Measurements from ENCODE around the gene TMEM95. TPM values are rescaled to one million over a fixed set of nuclear protein-coding genes. Genes with fewer than 3 reads are reported as not detected.

The TMEM95 gene
- total and polyA plus RNA-seq, 2 of the 8 experiments (the other 6 are each of a cell fraction or from before 2014, with no cell fraction given), result not detected

DNA sequence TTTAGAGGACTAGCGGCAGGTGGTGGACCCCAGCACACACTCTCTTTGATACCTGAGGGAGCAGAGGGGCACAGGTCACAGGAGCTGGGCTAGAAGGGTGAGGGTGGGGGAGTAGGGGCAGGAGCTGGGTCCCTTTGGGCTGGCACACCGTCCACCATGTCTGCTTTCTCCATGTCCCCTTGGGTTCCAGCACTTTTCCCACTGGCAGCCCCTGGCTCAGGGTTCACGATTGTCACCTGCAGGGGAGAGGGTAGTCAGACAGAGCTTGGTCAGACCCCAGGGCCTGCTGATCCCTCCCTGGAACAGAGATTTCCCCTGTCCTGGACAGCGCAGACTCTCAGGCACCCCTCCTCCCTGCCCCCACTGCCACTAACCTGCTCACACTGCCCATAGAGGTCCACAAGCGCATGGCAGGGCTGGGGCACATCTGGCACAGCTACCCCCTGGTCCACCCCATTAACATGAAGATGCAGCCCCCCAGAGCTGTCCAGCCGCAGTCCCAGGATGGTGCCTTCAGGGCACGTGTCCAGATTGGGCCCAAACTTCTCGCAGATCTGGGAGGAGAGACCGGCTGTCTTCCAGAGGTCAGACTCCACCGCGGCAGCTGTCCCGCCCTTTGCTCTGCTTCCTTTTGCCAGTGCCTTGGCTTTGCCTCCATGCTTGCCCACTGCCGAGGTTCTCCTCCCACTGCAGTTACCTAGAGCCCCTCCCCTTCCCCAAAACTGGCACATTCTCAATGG is 36.7 kb upstream of the TMEM95 start:
- Histone ChIP-seq H2BK120ac (replicated peaks; ENCODE audit: low read depth, low read length) (no peak overlapping the region), H3K23me2 (ENCODE audit: low read depth, low read length) (no peaks in the 10 kb centered on the region; the same call in 1 of the 2 replicates), H4K20me1 (replicated peaks in 1 of 2; ENCODE audit: control insufficient read depth in 1 of 2, insufficient read depth in 2 of 2, low read length in 2 of 2) (peaks cover 0 to 20% of the 10 kb centered on the region in 2 experiments), H3K79me2 (ENCODE audit: control insufficient read depth in 1 of 2, insufficient read depth in 2 of 2, low read length in 2 of 2) (peaks cover 0 to 8% of the 10 kb centered on the region in 2 experiments; a peak in 1 of 4 replicates), H2AK5ac (ENCODE audit: low read depth, low read length) (no peak overlapping the region), H3K4ac (replicated peaks; ENCODE audit: insufficient read length, low read depth, low read length) (no peak overlapping the region), H3K18ac (ENCODE audit: extremely low read depth, low read length) (no peak overlapping the region), H4K91ac (replicated peaks; ENCODE audit: insufficient read length, low read length) (no peak overlapping the region), H3K23ac (ENCODE audit: insufficient read length) (no peak overlapping the region), H3K27me3 (replicated peaks in 1 of 4; ENCODE audit: control insufficient read depth in 3 of 4, extremely low read depth in 1 of 4, insufficient read depth in 3 of 4, low read length in 3 of 4) (no peaks in the 10 kb centered on the region), H2BK12ac (ENCODE audit: low read depth, low read length) (no peak overlapping the region), H2BK20ac (ENCODE audit: low read length) (no peak overlapping the region), H3K36me3 (ENCODE audit: control insufficient read depth in 2 of 4, insufficient read depth in 4 of 4, low read length in 3 of 4) (peaks cover 27 to 60% (median 43%) of the 10 kb centered on the region in 4 experiments), H2BK15ac (ENCODE audit: low read length) (no peak overlapping the region), H4K8ac (ENCODE audit: extremely low read depth, insufficient read depth, low read length) (peak overlapping the region; percentile 42; the same call in 1 of the 2 replicates), H4K5ac (ENCODE audit: insufficient read length, low read depth, low read length) (no peak overlapping the region), H3K79me1 (ENCODE audit: low read depth, low read length) (0 out of 2 replicates have a peak, but pooled peaks cover under 1% of the 10 kb centered on the region), H3K4me2 (ENCODE audit: insufficient read depth in 1 of 2, low read depth in 2 of 2, low read length in 2 of 2) (no peak overlapping the region), H2BK5ac (ENCODE audit: low read depth, low read length) (peak overlapping the region; percentile 16; the same call in 1 of the 2 replicates), H3K9ac (replicated peaks in 1 of 4; ENCODE audit: extremely low read depth in 1 of 4, low read depth in 3 of 4, low read length in 3 of 4) (no peak overlapping the region), H3K4me1 (replicated peaks in 1 of 4; ENCODE audit: control insufficient read depth in 3 of 4, insufficient read depth in 4 of 4, low read length in 3 of 4) (peaks cover 0 to 5% (median 3%) of the 10 kb centered on the region in 4 experiments; a peak in 4 of 7 replicates), H3K56ac (replicated peaks; ENCODE audit: insufficient read length, low read depth, low read length) (no peak overlapping the region), H3K4me3 (ENCODE audit: extremely low read depth in 1 of 4, insufficient read depth in 2 of 4, low read depth in 3 of 4, low read length in 4 of 4) (no peak overlapping the region), H3K9me3 (ENCODE audit: insufficient read depth in 2 of 2, low read depth in 1 of 2, low read length in 1 of 2) (no peaks in the 10 kb centered on the region), H2AFZ (ENCODE audit: low read length) (no peak overlapping the region), H3K14ac (ENCODE audit: insufficient read length) (no peak overlapping the region), H3K27ac (ENCODE audit: low read depth, low read length) (no peak overlapping the region)
- ChIA-PET POLR2A (ENCODE audit: partially characterized antibody) (interaction anchor here (0.6 to 11.3 kb wide), 12 partner anchors 8 to 275 kb away, joined by 3 to 223 read pairs (median 4); partner anchors contain the start of genes ACAP1, CLDN7 and NEURL4), CTCF (ENCODE audit: partially characterized antibody) (interaction anchor here (0.7 to 2.0 kb wide), 5 partner anchors 23 to 272 kb away, joined by 3 to 17 read pairs (median 3); no protein-coding TSS in a partner anchor)
- no peak for DNase-seq (ENCODE audit: low read depth in 1 of 2, low spot score in 2 of 2)
- FAIRE-seq, result no peak
- WGBS, 2 experiments (ENCODE audit: extremely low coverage in 1 of 2, insufficient coverage in 1 of 2, insufficient read length in 1 of 2, insufficient replicate concordance in 2 of 2, low coverage in 1 of 2, low lambda C conversion rate in 2 of 2, missing lambda C conversion rate in 1 of 2), result 94% methylated on average over 12 of the region's 13 CpGs; no CpG with 5 or more reads in 1 of the 2 experiments
- TF ChIP-seq USF2 (IDR thresholded peaks at IDR 0.05; ENCODE audit: low read length) (no peak), EGR1 (IDR thresholded peaks at IDR 0.05; ENCODE audit: borderline replicate concordance, low read depth, low read length) (no peak), MAX (IDR thresholded peaks at IDR 0.05) (no peak), BCL11A (IDR thresholded peaks at IDR 0.05; ENCODE audit: low read depth in 2 of 2, low read length in 2 of 2) (no peak), CREB1 (IDR thresholded peaks at IDR 0.05) (no peak), CHD1 (IDR thresholded peaks at IDR 0.05; ENCODE audit: low read depth, low read length) (no peak), BACH1 (IDR thresholded peaks at IDR 0.05; ENCODE audit: low read length) (no peak), SP2 (IDR thresholded peaks at IDR 0.05; ENCODE audit: low read length) (no peak), TAF1 (IDR thresholded peaks at IDR 0.05; ENCODE audit: low read depth, low read length) (no peak), EZH2 (IDR thresholded peaks at IDR 0.05; ENCODE audit: low read depth, low read length, severe bottlenecking) (no peak)
- TF ChIP-seq, protein P1, sequence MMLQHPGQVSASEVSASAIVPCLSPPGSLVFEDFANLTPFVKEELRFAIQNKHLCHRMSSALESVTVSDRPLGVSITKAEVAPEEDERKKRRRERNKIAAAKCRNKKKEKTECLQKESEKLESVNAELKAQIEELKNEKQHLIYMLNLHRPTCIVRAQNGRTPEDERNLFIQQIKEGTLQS (IDR thresholded peaks at IDR 0.05; ENCODE audit: insufficient read depth, low read depth, low read length), result no peak

All from H1 (cell line).